Endodermal cell (in vitro differentiated cells): ENCODE measurements around the gene FRG2. TPM values are rescaled to one million over a fixed set of nuclear protein-coding genes. Genes with fewer than 3 reads are reported as not detected.
"Not testable (repeated sequence)": the region's sequence is repeated elsewhere in the genome, so short reads cannot be mapped to it uniquely, and the experiment has no call there.

Experiments used
- DNase-seq: peaks from one replicate; pipeline ENCODE4 v3.0.0-alpha.2; 2017
- H3K27ac ChIP-seq: 2 replicates; pipeline ENCODE4 v1.5.1; 2013; ENCODE audit warnings: mild to moderate bottlenecking, low read depth, low read length, moderate library complexity
- H3K27me3 ChIP-seq: 2 replicates; pipeline ENCODE4 v1.6.1; 2013; ENCODE audit warnings: mild to moderate bottlenecking, low read length, moderate library complexity; ENCODE audit not compliant: insufficient read depth, control insufficient read depth, poor library complexity, severe bottlenecking
- H3K36me3 ChIP-seq: 2 replicates; pipeline ENCODE4 v1.7.0; 2013; ENCODE audit warnings: mild to moderate bottlenecking, low read length, moderate library complexity; ENCODE audit not compliant: control insufficient read depth, insufficient read depth
- H3K4me1 ChIP-seq: one replicate; pipeline ENCODE4 v1.7.0; 2013; ENCODE audit warnings: low read length; ENCODE audit not compliant: control insufficient read depth, insufficient read depth
- H3K4me3 ChIP-seq: 2 replicates; pipeline ENCODE4 v1.5.1; 2013; ENCODE audit warnings: mild to moderate bottlenecking, low read length, moderate library complexity
- H3K9ac ChIP-seq: 2 replicates; pipeline ENCODE4 v1.6.1; 2013; ENCODE audit warnings: mild to moderate bottlenecking, low read length, moderate library complexity; ENCODE audit not compliant: poor library complexity, severe bottlenecking; ENCODE audit errors: extremely low read depth
- H3K9me3 ChIP-seq: 2 replicates; pipeline ENCODE4 v1.6.1; 2013; ENCODE audit warnings: mild to moderate bottlenecking, low read length, moderate library complexity; ENCODE audit not compliant: control insufficient read depth
- H3K27ac Mint-ChIP-seq: 2 replicates; pipeline ENCODE4 v1.8.0; 2020; ENCODE audit warnings: mixed read lengths
- H3K27me3 Mint-ChIP-seq: 2 replicates; pipeline ENCODE4 v1.8.0; 2021; ENCODE audit warnings: mild to moderate bottlenecking, mixed read lengths; ENCODE audit not compliant: insufficient read depth
- H3K36me3 Mint-ChIP-seq: 2 replicates; pipeline ENCODE4 v1.8.0; 2020; ENCODE audit warnings: low read depth, mixed read lengths
- H3K4me1 Mint-ChIP-seq: 2 replicates; pipeline ENCODE4 v1.8.0; 2020; ENCODE audit warnings: mixed read lengths
- H3K4me3 Mint-ChIP-seq: 2 replicates; pipeline ENCODE4 v1.8.0; 2020; ENCODE audit warnings: mild to moderate bottlenecking, moderate library complexity, mixed read lengths
- H3K9me3 Mint-ChIP-seq: 2 replicates; pipeline ENCODE4 v1.8.0; 2020; ENCODE audit warnings: mild to moderate bottlenecking, mixed read lengths
- WGBS, 2 experiments: methylation state at CpG; one replicate each; pipeline versions ENCODE4 v1.1.5 to v1.1.7; 2013; ENCODE audit warnings: missing lambda C conversion rate in 2 of 2, mixed read lengths in 1 of 2; ENCODE audit not compliant: insufficient coverage in 1 of 2, insufficient read length in 1 of 2; 5-methylcytosine and 5-hydroxymethylcytosine counted together
- long read RNA-seq, 4 experiments: library from polyadenylated mRNA in 2 of 4; library from RNA in 1 of 4; library from capped mRNA in 1 of 4; stranded (forward) in 3 of 4; unstranded in 1 of 4; transcript quantifications; one replicate each; pipeline ENCODE4 v2.0.0, GENCODE V29; 2020 to 2021; ENCODE audit warnings: inconsistent platforms in 1 of 4
- polyA plus RNA-seq, 2 experiments: library from polyadenylated mRNA; stranded (reverse); fragments of 50-300 nt; gene quantifications; one replicate each; pipeline ENCODE4 v1.2.3, GENCODE V29; 2013
- total RNA-seq, 2 donors: library from RNA; stranded (reverse); fragmentation: NEBNext Ultra II Directional in 1 of 2; extraction: Animal tissue kit (Norgen Biotek cat#: 25700) in 1 of 2; gene quantifications; 2 replicates in 1 of 2; 3 replicates in 1 of 2; pipeline ENCODE4 v1.2.1, GENCODE V29; 2021

FRG2 gene
- not detected for total RNA-seq
- not detected for polyA plus RNA-seq (2013, experiment 1 of 2)
- polyA plus RNA-seq (2013, experiment 2 of 2): not detected
- long read RNA-seq, experiment 1: 0 reads
- long read RNA-seq, experiment 2: 0 reads
- long read RNA-seq, experiment 3: 0 reads
- long read RNA-seq, experiment 4: 0 reads

GRCh38 chr4:190027156-190027555 lies at the start of gene FRG2:
Gene FRG2 (minus strand): TSS chr4:190027256. CDS start chr4:190027204, 52 bp downstream.
- not testable (repeated sequence) for H3K36me3 Mint-ChIP-seq, H3K4me3 ChIP-seq, H3K27me3 ChIP-seq, DNase-seq, H3K9me3 ChIP-seq, H3K27me3 Mint-ChIP-seq, H3K4me1 Mint-ChIP-seq, H3K27ac ChIP-seq, H3K4me3 Mint-ChIP-seq, H3K9ac ChIP-seq, H3K4me1 ChIP-seq, H3K27ac Mint-ChIP-seq, H3K36me3 ChIP-seq
- WGBS, 2 experiments: 100% methylated on average over 1 of the region's 10 CpGs; no CpG with 5 or more reads in 1 of the 2 experiments
- peaks cover 10% of the 10 kb centered on the region for H3K9me3 Mint-ChIP-seq

- 56 to 71% methylated on average over 8 to 25 of the region's 45 CpGs for WGBS, 2 experiments
- not testable (repeated sequence) for H3K36me3 ChIP-seq, H3K27me3 ChIP-seq, H3K9me3 ChIP-seq, H3K4me1 Mint-ChIP-seq, H3K27ac ChIP-seq, H3K4me3 ChIP-seq, H3K36me3 Mint-ChIP-seq, H3K9ac ChIP-seq, H3K27me3 Mint-ChIP-seq, H3K27ac Mint-ChIP-seq, H3K4me3 Mint-ChIP-seq, H3K4me1 ChIP-seq, DNase-seq, H3K9me3 Mint-ChIP-seq
Measured at GRCh38 chr4:190068351-190068750, 41.3 kb upstream of the FRG2 start.

GRCh38 chr4:190064805-190065204 lies 37.7 kb upstream of the FRG2 start:
- not testable (repeated sequence) for H3K4me3 Mint-ChIP-seq, H3K9ac ChIP-seq, DNase-seq, H3K36me3 Mint-ChIP-seq, H3K27ac Mint-ChIP-seq, H3K4me3 ChIP-seq, H3K27me3 ChIP-seq, H3K4me1 ChIP-seq, H3K27ac ChIP-seq, H3K36me3 ChIP-seq, H3K4me1 Mint-ChIP-seq, H3K27me3 Mint-ChIP-seq, H3K9me3 ChIP-seq
- 76% methylated on average over 3 of the region's 3 CpGs; no CpG with 5 or more reads in 1 of the 2 experiments for WGBS, 2 experiments
- peaks cover 16% of the 10 kb centered on the region for H3K9me3 Mint-ChIP-seq

DNA sequence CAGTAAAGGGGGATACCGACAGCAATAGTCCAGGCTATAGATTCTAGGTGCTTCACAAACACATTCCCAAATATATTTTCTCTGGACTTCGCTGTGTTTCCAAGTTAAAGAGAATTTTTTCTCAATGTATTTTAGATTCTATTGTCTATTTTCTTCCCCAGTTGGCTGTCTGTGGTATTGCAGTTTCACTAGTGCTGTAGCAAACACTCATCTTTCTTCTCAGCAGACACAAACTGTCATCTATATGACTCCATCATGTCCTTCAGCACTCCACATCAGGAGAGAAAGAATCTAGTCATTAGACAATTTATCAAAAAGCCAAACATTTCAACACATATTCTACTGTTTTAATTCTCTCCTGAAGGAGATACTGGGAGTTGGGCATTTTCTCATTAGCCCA lies 37.3 kb upstream of the FRG2 start, which contains the start of gene DBET:
DBET (plus strand) TSS at position 161 of the 400 bp plus-strand sequence.
- peaks cover 17% of the 10 kb centered on the region for H3K9me3 Mint-ChIP-seq
- not testable (repeated sequence) for H3K27me3 ChIP-seq, H3K27ac ChIP-seq, H3K27me3 Mint-ChIP-seq, H3K4me3 ChIP-seq, DNase-seq, H3K4me1 ChIP-seq, H3K4me1 Mint-ChIP-seq, H3K36me3 ChIP-seq, H3K9me3 ChIP-seq, H3K36me3 Mint-ChIP-seq, H3K9ac ChIP-seq, H3K4me3 Mint-ChIP-seq, H3K27ac Mint-ChIP-seq
- no CpG with 5 or more reads among the region's 2 CpGs for WGBS, 2 experiments

DNA sequence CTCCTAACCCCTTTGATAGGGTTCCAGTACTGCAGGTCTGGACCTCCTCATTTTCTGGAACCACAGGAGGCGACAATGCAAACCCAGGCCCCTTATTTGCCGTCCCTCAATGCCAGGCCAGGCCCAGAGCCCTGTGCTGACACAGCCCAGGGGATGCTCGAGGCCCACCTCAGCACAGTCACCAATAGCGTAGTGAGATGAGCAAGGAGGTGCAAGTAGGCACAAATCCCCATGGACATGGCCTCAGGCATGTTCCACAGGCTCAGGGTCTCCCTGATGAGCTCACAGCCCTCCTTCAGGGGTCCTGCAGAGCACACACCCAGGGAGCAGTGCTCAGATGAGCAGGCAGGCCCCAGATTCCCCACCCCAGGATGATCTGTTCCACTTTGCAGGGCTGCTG lies 31.9 kb upstream of the FRG2 start:
- H3K4me3 ChIP-seq, H3K27ac ChIP-seq, H3K4me3 Mint-ChIP-seq, H3K9me3 ChIP-seq, H3K27ac Mint-ChIP-seq, H3K36me3 Mint-ChIP-seq, H3K27me3 Mint-ChIP-seq, H3K4me1 Mint-ChIP-seq, H3K4me1 ChIP-seq, DNase-seq, H3K9ac ChIP-seq, H3K36me3 ChIP-seq, H3K27me3 ChIP-seq: not testable (repeated sequence)
- peaks cover 13% of the 10 kb centered on the region for H3K9me3 Mint-ChIP-seq
- WGBS, 2 experiments: 58% methylated on average over 4 of the region's 4 CpGs; no CpG with 5 or more reads in 1 of the 2 experiments

DNA sequence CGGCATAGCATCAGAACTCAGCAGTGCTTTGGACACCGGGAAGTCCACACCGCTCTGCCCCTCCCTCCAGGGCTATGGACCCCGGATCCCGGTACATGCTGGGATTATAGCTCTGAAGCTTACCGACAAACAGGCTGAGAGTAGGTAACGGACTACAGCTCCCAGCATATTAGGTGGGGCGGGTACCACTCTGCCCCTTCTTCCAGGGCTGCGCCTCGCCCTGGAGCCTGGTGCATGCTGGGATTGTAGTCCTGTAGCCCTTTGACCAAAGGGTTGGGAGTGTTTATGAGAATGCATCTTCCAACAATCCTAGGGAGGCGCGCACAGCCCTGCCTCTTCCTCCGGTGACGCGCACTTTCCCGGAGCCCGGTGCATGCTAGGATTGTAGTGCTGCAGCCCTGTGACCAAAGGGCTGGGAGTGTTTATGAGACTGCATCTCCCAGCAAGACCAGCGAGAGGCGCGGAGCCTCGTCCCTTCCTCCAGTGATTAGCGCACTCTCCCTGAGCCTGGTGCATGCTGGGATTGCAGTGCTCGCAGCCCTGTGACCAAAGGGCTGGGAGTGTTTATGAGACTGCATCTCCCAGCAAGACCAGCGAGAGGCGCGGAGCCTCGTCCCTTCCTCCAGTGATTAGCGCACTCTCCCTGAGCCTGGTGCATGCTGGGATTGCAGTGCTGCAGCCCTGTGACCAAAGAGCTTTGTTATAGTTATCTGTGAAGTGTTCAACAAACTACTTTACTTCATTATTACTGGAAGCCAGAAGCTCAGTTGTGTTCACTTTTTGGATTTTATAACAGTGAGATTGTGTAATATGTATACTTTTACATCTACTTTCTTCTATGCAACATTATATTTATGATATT lies 22.6 kb upstream of the FRG2 start:
- not testable (repeated sequence) for H3K4me1 Mint-ChIP-seq

DNA sequence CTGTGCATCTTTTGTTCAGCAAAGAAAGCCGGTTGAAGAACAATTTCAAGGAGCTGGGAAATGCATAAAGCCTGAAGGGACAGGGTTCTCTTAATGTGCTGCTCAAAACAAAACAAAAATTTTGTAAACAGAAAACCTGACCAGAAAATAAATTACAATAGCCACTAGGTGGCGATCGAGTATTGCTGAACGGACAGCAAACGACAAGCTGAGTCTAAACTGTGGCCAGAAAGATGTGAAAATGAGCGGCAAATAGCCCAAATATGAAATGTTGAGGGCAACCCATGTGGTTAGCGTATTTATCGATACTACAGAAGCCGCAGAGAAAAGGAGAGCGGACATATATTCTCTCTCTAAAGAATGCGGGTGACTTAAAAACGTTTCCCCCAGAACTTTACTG lies 20.6 kb upstream of the FRG2 start:
- DNase-seq, H3K4me1 Mint-ChIP-seq, H3K36me3 Mint-ChIP-seq, H3K9ac ChIP-seq, H3K27ac ChIP-seq, H3K27ac Mint-ChIP-seq, H3K9me3 ChIP-seq, H3K27me3 Mint-ChIP-seq, H3K4me3 ChIP-seq, H3K36me3 ChIP-seq, H3K9me3 Mint-ChIP-seq, H3K4me1 ChIP-seq, H3K4me3 Mint-ChIP-seq, H3K27me3 ChIP-seq: not testable (repeated sequence)
- WGBS, 2 experiments: no CpG with 5 or more reads among the region's 12 CpGs

More for the DNA sequence above, 22.6 kb upstream of the FRG2 start:
- not testable (repeated sequence) for H3K27ac Mint-ChIP-seq, H3K9me3 ChIP-seq, H3K4me3 Mint-ChIP-seq, H3K27me3 Mint-ChIP-seq, H3K27ac ChIP-seq, H3K4me3 ChIP-seq, DNase-seq, H3K36me3 ChIP-seq, H3K27me3 ChIP-seq, H3K36me3 Mint-ChIP-seq, H3K9ac ChIP-seq, H3K4me1 ChIP-seq
- 77% methylated on average over 3 of the region's 28 CpGs; no CpG with 5 or more reads in 1 of the 2 experiments for WGBS, 2 experiments
- peaks cover 13% of the 10 kb centered on the region for H3K9me3 Mint-ChIP-seq
